Stimulated activated CD8-positive, alpha-beta memory T cell treated with anti-CD3 and anti-CD28 coated beads, Interleukin-15, amount 100 ng/mL, for 24 hours (primary cell): Measurements from ENCODE around the gene CNTN2.

ENCODE experiments used
- DNase-seq: peaks from one replicate; pipeline ENCODE4 v3.0.0-alpha.2; 2020; ENCODE audit warnings: low read depth

The CNTN2 gene

GRCh38 chr1:205024679-205025078 is 18.3 kb upstream of the CNTN2 start:
- no peak for DNase-seq

GRCh38 chr1:205025239-205025638 is 17.8 kb upstream of the CNTN2 start:
- no peak for DNase-seq

- DNase-seq: no peak
Measured at GRCh38 chr1:205026181-205026580, 16.8 kb upstream of the CNTN2 start.

GRCh38 chr1:205028390-205028789 is 14.6 kb upstream of the CNTN2 start:
- no peak for DNase-seq

GRCh38 chr1:205028924-205029323 is 14.1 kb upstream of the CNTN2 start:
- DNase-seq: no peak

- DNase-seq: no peak
Measured at GRCh38 chr1:205030241-205030640, 12.8 kb upstream of the CNTN2 start.

GRCh38 chr1:205030896-205031295 is 12.1 kb upstream of the CNTN2 start:
- no peak for DNase-seq

GRCh38 chr1:205032508-205032907 is 10.5 kb upstream of the CNTN2 start:
- no peak for DNase-seq

- DNase-seq: no peak
Measured at GRCh38 chr1:205037539-205037938, 5.5 kb upstream of the CNTN2 start.

- DNase-seq: no peak
Measured at GRCh38 chr1:205038132-205038786, 4.8 kb upstream of the CNTN2 start.

- no peak for DNase-seq
Measured at GRCh38 chr1:205041001-205041715, 1.9 kb upstream of the CNTN2 start.

- no peak for DNase-seq
Measured at GRCh38 chr1:205041998-205042910, 758 bp upstream of the CNTN2 start.

- DNase-seq: no peak
Measured at GRCh38 chr1:205043866-205044265, 854 bp downstream of the CNTN2 start.

GRCh38 chr1:205044741-205045140 is 1.7 kb downstream of the CNTN2 start:
- no peak for DNase-seq

GRCh38 chr1:205045146-205045545 is 2.1 kb downstream of the CNTN2 start:
- DNase-seq: no peak

- DNase-seq: no peak
Measured at GRCh38 chr1:205046870-205047269, 3.9 kb downstream of the CNTN2 start.

- DNase-seq: no peak
Measured at GRCh38 chr1:205047764-205048231, 4.8 kb downstream of the CNTN2 start.

- no peak for DNase-seq
Measured at GRCh38 chr1:205048382-205048781, 5.4 kb downstream of the CNTN2 start.

- DNase-seq: no peak
Measured at GRCh38 chr1:205049479-205049878, 6.5 kb downstream of the CNTN2 start.

GRCh38 chr1:205052690-205053089 is 9.7 kb downstream of the CNTN2 start:
- no peak for DNase-seq

- DNase-seq: no peak
Measured at GRCh38 chr1:205053296-205053695, 10.3 kb downstream of the CNTN2 start.

GRCh38 chr1:205054013-205054412 is 11.0 kb downstream of the CNTN2 start:
- DNase-seq: no peak

- DNase-seq: no peak
Measured at GRCh38 chr1:205056188-205056611, 13.2 kb downstream of the CNTN2 start.
